ENCODE data around the gene ZNF277.

- TF ChIP-seq POLR2A (IDR thresholded peaks at IDR 0.05), result no peak
- TF ChIP-seq CTCF (IDR thresholded peaks at IDR 0.05), result no peak
- no peak for TF ChIP-seq POLR2AphosphoS5 (IDR thresholded peaks at IDR 0.05; ENCODE audit: insufficient read depth in 1 of 2, low read depth in 1 of 2)
These were observed 20.2 kb upstream of the ZNF277 start for GRCh38 chr7:112186300-112186699.

Data from vagina (tissue), 2 donors.